ENCODE results near the gene ZNF175. TPM values are rescaled to one million over a fixed set of nuclear protein-coding genes. Genes with fewer than 3 reads are reported as not detected.
A peak's percentile ranks its signal among the peaks of the same experiment; 100 is the strongest.

ZNF175 gene
- total RNA-seq, 4 donors from 2014 or later: 4.1 to 17.8 (median 9.3) TPM

DNA sequence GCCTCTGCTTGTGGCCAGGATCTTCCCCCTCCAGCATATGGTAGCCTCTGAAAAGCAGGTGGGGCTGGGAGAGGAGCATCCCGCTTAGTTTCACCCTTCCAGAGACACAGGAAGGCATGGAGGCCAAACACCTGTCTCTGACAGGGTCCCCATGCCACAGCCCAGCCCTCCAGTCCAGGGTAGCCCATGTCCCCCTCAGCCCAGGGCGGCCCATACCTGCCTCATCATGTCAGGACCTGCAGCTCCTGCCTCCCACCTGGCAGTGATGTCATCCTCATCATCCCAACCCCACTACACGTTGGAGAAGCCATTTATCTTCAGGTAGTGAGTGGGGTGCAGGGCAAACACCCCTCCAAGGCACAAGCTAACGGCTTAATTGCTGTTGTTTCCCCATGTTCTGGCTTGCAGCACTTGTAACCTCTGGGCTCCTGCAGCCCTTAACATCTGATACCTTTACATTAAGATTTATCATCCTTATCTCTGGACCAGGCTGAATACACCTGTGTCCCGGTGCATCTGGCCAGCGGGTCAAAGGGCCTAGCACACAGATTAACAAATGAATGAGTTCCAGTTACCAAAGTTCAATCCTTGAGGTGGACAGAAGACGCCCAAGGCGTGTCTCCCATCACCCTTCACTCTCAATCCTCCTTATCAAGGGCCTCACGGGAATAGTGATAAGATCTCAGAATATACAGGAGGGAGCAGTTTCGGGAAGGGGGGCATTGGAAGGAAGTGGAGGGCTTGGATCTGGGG lies 22.2 kb downstream of the ZNF175 start:
- H3K4me1 ChIP-seq: peaks cover 0 to 8% of the 10 kb centered on the region in 2 donors
- DNase-seq: no peak
- no peaks in the 10 kb centered on the region for H3K27me3 ChIP-seq
- intact Hi-C loops (cut with DNase I; ENCODE audit: low total_unique reads): loop anchor here (10.0 kb wide), 1 partner anchor 479 kb away; no protein-coding TSS in a partner anchor
- H3K36me3 ChIP-seq: no peaks in the 10 kb centered on the region
- peak overlapping the region; percentile 51 to 60 for H3K4me3 ChIP-seq
- TF ChIP-seq POLR2A (IDR thresholded peaks at IDR 0.05): no peak
- TF ChIP-seq, protein P1, sequence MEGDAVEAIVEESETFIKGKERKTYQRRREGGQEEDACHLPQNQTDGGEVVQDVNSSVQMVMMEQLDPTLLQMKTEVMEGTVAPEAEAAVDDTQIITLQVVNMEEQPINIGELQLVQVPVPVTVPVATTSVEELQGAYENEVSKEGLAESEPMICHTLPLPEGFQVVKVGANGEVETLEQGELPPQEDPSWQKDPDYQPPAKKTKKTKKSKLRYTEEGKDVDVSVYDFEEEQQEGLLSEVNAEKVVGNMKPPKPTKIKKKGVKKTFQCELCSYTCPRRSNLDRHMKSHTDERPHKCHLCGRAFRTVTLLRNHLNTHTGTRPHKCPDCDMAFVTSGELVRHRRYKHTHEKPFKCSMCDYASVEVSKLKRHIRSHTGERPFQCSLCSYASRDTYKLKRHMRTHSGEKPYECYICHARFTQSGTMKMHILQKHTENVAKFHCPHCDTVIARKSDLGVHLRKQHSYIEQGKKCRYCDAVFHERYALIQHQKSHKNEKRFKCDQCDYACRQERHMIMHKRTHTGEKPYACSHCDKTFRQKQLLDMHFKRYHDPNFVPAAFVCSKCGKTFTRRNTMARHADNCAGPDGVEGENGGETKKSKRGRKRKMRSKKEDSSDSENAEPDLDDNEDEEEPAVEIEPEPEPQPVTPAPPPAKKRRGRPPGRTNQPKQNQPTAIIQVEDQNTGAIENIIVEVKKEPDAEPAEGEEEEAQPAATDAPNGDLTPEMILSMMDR (IDR thresholded peaks at IDR 0.05): no peak
- H3K9me3 ChIP-seq: peaks cover 0 to 1% of the 10 kb centered on the region in 2 donors
- H3K27ac ChIP-seq: no peak overlapping the region

DNA sequence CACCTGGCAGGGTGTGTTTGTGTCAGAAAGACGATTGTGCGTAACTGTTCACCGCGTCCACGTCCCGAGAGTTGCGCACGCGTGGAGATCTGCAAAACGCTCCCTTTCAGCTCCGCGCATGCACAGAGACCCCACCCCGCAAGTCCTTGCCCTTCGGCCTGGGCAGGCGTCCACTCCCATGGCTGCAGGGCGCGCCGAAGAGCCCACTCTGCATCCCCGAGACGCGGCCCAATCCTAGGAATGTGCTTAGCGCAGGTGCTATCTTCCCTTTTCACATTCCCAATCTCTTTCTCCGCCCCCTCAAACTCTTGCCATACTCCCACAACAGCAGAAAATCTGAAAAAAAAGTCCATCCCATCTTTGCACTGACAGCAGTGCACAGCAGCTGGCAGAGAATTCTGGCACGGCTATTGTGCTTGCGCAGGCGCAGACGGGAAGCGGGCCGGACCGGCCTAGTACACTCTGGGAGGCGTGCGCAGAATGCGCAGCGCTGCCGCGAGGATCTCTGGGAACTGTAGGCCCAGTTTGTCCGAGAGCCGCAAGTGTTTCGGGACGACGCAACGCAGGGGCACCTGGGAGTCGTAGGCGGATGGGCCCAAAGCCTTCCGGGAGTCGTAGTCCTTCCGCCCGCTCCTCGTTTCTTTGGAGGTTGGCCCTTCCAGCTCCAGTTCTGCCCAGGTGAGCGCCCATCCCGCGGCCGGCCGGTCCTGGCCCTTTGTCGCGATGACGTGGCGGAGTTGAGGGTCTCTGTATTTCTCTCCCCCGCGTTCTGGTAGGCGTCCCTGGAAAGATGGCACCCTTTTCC lies 23.1 kb downstream of the ZNF175 start:
- intact Hi-C loops (cut with DNase I; ENCODE audit: low total_unique reads): loop anchor here (10.0 kb wide), 1 partner anchor 479 kb away; no protein-coding TSS in a partner anchor
- H3K27ac ChIP-seq: peak overlapping the region; percentile 45 to 59
- H3K36me3 ChIP-seq: no peaks in the 10 kb centered on the region
- peaks cover 0 to 8% of the 10 kb centered on the region in 2 donors for H3K4me1 ChIP-seq
- no peak for TF ChIP-seq POLR2A (IDR thresholded peaks at IDR 0.05)
- TF ChIP-seq, protein P1 (IDR thresholded peaks at IDR 0.05): peak in 1 of 4 experiments; percentile 31
- H3K9me3 ChIP-seq: no peaks in the 10 kb centered on the region
- peak; percentile 98 to 99 for DNase-seq
- no peaks in the 10 kb centered on the region for H3K27me3 ChIP-seq
- H3K4me3 ChIP-seq: peak overlapping the region; percentile 51 to 60

GRCh38 chr19:51594774-51595109 lies 23.7 kb downstream of the ZNF175 start:
- TF ChIP-seq POLR2A (IDR thresholded peaks at IDR 0.05): no peak
- Histone ChIP-seq H3K27ac (peak overlapping the region; percentile 45 to 59), H3K27me3 (no peaks in the 10 kb centered on the region), H3K36me3 (no peaks in the 10 kb centered on the region), H3K4me1 (peaks cover 0 to 8% of the 10 kb centered on the region in 2 donors), H3K9me3 (no peaks in the 10 kb centered on the region), H3K4me3 (peak overlapping the region; percentile 51 to 60)
- no peak for DNase-seq
- intact Hi-C loops (cut with DNase I; ENCODE audit: low total_unique reads): loop anchor here (10.0 kb wide), 1 partner anchor 480 kb away; no protein-coding TSS in a partner anchor

GRCh38 chr19:51595190-51596175 lies 24.4 kb downstream of the ZNF175 start:
- Histone ChIP-seq H3K36me3 (no peaks in the 10 kb centered on the region), H3K27ac (no peak overlapping the region), H3K27me3 (peaks cover 0 to 3% of the 10 kb centered on the region in 2 donors), H3K4me3 (no peak overlapping the region), H3K9me3 (no peaks in the 10 kb centered on the region), H3K4me1 (peaks cover 0 to 8% of the 10 kb centered on the region in 2 donors)
- intact Hi-C loops (cut with DNase I; ENCODE audit: low total_unique reads): loop anchor here (10.0 kb wide), 1 partner anchor 481 kb away; no protein-coding TSS in a partner anchor
- TF ChIP-seq POLR2A (IDR thresholded peaks at IDR 0.05): no peak
- TF ChIP-seq, protein P1 (IDR thresholded peaks at IDR 0.05): no peak
- peak in 1 of 2 donors; percentile 24 for DNase-seq
